ENCODE data around the gene STT3B.
A peak's percentile ranks its signal among the peaks of the same experiment; 100 is the strongest.

Gene STT3B

DNA sequence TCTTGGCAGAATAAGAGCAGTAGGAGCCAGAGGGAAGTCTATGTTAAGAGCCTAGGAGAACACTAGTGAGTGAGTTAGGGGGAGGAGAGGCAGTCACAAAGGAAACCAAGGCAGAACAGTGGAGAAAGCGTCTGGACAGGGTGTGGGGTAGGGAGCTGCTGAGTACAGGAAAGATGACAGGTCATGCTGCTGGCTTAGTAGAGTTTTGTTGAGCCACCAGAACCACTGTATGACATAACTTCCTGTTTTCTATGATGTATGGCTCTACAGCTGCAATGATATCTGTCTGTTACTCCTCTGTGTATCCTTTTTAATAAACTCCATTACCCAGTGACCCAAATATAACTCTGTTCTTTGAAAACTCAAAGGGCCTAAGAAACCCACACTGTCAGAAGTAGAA, 10.6 kb upstream of the STT3B start:
- no peak for DNase-seq

GRCh38 chr3:31523543-31523942, 9.2 kb upstream of the STT3B start:
- DNase-seq, result no peak

DNA sequence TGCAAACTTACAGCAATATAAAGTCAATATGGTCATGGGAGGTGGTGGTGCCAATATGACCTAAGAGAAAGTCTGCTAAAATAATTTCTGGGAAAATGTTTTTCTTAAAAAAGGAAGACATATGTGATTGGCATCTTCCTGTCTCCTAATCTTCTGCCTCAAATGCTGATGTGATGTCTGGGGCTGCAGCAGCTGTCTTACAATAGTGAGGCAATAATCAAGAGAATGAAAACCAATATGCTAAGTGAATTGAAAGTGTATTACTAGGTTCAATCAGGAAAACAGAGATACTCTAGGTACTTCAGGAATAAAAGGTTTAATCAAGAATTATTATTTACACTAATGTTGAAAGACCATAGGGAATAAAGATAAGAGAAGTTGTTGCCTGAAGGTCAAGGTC, 7.2 kb upstream of the STT3B start:
- DNase-seq, result no peak

GRCh38 chr3:31529421-31529820, 3.3 kb upstream of the STT3B start:
- DNase-seq, result no peak

GRCh38 chr3:31530039-31530959, 2.4 kb upstream of the STT3B start:
- no peak for DNase-seq

DNA sequence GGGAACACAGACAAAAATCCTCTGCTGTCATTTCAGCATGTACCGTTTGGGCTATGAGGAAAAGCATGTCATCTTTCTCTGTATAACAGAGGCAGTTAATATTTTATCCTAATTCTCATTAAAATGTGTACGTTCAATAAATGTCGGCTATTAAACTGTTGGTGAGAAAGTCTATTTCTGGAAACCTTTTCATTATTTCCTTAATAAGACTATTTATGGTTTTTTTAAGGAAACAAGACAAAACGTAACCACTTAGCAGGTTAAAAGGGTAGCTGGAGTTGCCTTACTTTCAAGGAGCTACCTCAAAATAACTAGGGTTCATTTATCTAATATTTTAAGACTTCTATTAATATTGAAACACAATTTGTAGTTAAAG, 1.8 kb upstream of the STT3B start:
- DNase-seq, result no peak

GRCh38 chr3:31531452-31531991, 1.2 kb upstream of the STT3B start:
- DNase-seq, result no peak

- peak; percentile 98 for DNase-seq
Measured at GRCh38 chr3:31531992-31532586, 636 bp upstream of the STT3B start.

DNA sequence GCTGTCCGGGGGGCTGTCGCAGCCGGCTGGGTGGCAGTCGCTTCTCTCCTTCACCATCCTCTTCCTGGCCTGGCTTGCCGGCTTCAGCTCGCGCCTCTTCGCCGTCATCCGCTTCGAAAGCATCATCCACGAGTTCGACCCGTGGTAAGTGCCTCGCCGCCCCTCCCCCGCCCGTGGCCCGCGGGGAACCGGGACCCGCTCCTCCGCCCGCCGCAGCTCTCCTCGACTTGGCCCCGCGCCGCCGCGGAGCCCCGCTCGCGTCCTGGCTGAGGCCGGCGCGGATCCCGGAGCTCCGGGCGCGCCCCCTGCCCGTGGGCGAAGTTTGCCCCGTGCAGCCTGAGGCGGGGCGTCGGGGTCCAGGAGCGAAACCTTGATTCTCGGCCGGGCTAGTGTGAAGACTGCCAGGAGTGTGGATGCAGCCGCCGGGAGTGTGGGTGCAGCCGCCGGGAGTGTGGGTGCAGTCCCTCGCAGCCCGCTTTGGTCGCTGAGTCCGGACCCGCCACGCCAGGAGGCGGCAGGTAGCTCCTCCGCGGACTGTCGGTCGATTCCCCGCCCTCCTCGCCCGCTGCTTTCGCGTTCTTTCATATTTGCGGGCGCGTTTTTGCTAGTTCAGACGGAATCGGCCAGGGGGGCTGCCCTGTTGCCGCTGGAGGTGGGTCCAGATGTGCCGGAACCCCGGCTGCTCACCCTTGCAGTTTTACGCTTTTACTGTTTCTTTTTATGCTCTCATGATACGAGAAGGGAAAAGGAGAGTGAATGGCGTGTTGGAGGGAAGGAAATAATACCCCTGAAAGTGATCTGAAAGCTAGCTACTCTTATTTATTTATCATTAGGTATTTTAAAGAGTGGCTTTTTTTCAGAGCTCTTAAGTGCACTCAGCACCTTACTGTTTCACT, 692 bp downstream of the STT3B start:
- DNase-seq, result peak; percentile 26 to 48

- no peak for DNase-seq
Measured at GRCh38 chr3:31534065-31534425, 1.3 kb downstream of the STT3B start.

GRCh38 chr3:31536497-31536896, 3.8 kb downstream of the STT3B start:
- no peak for DNase-seq

DNA sequence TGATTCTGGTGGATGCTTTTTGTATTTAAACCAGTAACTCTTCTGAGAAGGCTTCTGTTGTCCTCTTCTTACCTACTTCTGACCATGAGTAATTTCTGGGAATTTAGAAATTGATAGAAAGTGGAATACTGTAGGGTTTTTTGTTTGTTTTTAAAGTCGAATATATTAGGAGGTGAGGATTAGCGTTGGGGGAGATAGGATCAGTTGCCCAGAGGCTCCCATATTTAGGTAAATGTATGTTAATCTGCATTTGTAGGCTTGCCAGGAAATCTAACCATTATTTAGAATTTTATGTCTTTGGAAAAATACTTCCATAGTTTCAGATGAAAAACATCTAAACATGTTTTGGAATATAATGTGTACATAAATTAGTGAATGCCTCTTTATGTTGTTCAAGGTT, 6.1 kb downstream of the STT3B start:
- DNase-seq, result no peak

DNA sequence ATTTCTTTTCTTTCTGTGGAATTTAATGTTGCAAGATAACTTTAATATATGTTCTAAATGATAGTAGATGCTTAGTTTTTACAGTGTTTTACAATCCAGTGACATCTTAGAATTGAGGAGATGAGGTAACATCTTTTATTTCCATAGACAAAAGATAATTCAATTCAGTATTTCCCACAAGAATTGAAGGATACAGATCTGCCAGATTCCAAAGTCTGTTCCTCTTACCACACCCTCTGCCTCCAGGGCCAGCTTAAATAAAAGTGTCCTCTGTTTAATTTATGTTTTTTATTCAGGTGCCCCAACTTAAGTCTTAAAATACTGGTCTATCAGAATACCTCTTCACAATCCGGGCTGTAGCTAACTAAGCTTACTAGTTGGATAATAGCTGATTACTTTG, 6.5 kb downstream of the STT3B start:
- DNase-seq, result no peak

DNA sequence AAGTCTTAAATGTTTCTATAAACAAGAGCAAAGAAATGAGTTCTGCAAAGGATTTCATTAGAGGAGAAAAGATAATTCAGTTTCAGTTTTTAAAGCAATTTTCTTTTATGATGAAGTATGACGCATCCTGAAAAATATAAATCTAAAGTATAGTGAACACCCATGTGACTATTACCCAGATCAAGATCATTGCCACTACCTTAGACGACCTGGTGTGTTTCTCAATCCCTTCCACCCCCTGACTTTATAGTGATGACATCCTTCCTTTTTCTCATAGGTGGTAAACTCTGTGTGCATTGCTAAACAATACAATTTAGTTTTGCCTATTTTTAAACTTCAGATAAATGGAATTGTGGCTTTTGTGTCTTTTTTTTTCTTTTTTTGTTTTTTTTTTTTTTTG, 8.4 kb downstream of the STT3B start:
- no peak for DNase-seq

DNA sequence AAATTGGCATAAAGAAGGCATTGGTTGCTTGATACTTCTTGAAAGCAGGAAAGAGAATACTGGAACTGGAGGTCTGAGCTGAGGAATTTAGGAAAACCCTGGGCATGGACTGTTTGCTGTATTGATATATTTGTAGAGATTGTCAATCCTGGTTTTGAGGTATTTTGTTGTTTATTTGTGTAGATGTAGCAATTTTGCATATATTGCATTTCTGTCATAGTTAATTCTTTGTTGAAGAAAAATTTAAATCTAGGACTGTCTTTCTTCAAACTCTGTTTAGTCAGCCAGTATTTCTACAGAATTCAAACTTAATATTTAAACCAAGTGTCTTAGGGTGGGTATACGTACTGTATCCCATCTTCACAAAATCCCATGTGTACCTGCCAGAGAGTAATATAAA, 9.5 kb downstream of the STT3B start:
- no peak for DNase-seq

GRCh38 chr3:31543375-31543774, 10.7 kb downstream of the STT3B start:
- DNase-seq, result no peak

DNA sequence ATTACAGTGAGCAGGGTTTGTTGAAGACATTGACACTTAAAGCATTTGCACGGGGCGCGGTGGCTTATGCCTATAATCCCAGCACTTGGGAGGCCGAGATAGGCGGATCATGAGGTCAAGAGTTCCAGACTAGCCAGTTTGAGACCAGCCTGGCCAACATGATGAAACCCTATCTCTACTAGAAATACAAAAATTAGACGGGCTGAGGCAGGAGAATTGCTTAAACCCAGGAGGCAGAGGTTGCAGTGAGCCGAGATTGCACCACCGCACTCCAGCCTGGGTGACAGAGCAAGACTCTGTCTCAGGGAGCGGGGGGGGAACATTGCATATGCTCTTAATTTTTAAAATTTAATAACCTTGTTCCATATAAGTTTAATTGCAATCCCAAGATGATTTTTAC, 11.9 kb downstream of the STT3B start:
- no peak for DNase-seq

DNA sequence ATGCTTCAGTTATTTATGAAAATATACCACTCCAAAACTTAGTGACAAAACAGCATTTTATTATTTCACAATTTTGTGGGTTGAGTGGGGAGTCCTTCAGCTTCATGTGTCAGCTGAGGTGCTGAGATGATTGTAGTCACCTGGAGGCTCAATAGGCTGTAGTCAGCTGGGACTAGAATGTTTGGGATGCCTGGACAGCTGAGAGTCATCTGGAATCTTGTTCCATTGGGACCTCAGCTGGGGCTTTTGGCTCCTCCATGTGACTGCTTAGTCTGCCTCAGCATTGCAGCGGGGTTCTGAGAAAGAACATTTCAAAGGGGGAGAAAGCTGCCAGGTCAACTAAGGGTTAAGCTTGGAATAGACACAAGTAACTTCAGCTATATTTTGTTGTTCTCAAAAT, 13.4 kb downstream of the STT3B start:
- no peak for DNase-seq

DNA sequence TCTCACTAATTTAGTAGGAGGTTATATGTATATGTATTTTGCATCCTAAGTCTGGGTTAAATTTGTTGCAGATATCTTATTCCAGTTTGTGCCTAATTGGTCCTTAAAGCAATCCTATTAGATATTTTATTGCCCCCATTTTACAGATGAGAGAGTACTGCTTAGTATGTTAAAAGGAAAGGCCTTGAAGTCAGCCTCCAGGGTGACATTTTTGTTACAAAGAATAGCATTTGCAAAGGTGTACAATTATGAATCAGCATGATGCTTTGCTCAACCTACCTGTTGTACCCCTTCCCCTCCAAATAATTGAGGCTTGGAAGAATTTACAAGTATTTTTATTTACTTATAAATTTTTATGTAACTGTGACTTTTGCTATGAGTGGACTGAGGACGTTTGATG, 14.0 kb downstream of the STT3B start:
- no peak for DNase-seq

DNA sequence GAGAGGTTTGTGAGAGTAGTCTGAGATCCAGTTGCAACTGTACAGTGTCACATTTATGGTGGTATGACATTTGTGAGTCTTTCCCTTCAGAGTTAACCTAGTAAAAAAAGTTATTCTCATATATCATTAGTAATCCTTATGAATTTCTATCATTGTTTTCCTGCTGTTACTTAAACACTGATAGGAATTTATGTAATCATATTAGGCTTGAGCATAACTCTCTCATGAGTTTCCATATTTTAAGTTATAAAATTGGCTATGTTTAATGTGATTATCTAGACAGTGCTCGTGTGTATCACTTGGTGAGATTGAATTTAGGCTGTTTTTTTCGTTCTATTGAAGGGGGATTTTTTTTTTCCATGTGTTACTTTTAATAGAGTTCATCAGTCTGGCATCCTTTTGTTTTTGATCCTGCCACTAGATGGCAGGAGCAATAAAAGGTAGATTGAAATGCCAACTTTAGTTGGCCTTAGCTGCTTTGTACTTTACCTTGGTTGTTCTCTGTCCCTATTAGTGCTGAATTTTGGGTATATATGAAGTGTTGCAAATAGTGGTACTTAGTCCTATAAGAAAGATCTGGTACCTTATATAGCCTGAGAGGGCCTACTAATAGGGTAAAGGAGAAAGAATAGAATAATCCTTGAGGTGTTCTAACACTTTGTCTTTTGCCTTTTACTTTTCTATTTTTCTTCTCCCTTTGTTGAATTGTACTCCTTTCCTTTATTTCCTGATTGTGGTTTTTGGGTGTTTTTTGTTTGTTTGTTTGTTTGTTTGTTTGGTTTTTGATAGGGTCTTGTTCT, 17.9 kb downstream of the STT3B start:
- no peak for DNase-seq

DNA sequence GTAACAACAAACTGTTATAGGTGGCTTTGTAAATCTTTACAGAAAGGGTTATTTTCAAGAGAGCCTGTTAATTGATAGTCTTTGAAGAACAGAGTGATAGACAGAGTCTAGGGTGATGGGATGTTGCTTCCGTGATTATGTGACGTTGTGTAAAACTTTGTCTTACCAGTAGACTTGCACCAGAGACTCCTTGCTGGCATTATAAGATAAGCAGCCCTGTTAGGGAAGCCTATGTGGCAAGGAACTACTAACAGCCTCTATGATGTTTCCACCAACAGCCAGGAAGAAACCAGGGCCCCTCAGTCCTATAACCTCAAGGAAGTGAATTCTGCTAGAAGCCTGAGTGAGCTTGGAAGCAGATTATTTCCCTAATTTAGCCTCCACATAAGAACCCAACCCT, 18.9 kb downstream of the STT3B start:
- DNase-seq, result no peak

DNA sequence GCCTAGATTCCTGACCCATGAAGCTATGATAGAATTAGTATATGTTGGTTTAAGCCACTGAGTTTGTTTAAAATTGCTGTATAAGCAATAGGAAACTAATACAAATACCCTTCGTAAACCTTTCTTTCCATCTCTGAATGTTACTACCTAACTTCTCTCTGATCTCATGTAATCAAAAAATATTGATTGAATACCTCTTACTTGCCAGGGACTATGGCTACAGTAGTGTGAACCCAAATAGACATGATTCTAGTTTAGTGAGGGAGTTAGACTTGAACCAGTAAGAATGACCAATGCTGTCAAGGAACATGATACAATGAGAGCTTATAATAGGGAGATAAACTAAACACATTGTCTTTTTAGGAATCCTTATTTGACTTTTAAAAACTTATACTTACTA, 19.4 kb downstream of the STT3B start:
- no peak for DNase-seq

DNA sequence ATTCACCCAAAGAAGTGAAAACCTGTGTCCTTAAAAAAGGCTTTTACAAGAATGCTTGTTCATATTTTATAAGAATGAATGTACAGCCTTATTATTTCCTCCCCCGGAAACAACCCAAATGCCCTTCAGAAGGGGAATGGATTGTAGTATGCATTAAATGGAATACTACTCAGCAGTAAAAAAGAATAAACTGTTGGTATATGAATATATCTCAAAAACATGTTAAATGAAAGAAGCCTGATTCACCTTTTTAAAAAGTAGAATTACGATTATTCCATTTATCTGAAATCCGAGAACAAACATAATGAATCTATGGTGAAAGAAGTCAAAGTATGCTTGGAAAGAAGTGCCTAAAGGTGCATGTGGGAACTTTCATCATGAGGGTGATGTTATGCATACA, 20.5 kb downstream of the STT3B start:
- no peak for DNase-seq
